ENCODE measurements around the gene CRLF1.

DNA sequence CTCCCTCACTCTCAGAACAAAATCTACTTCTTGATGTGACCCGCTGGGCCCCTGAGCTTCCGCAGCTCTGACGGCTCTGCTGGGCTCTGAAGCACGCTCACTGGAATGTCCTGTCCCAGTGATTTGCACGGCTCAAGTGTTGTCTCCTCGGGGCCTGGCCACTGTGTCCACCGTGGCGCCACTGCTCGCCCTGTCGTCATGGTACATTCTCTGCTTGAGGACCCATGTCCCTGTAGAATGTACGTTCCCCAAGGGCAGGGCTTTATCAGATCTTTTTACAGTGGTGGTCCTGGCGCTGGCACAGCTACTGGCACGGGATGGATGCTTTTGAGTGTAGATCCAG lies 42.3 kb upstream of the CRLF1 start:
- TF ChIP-seq, protein P1, sequence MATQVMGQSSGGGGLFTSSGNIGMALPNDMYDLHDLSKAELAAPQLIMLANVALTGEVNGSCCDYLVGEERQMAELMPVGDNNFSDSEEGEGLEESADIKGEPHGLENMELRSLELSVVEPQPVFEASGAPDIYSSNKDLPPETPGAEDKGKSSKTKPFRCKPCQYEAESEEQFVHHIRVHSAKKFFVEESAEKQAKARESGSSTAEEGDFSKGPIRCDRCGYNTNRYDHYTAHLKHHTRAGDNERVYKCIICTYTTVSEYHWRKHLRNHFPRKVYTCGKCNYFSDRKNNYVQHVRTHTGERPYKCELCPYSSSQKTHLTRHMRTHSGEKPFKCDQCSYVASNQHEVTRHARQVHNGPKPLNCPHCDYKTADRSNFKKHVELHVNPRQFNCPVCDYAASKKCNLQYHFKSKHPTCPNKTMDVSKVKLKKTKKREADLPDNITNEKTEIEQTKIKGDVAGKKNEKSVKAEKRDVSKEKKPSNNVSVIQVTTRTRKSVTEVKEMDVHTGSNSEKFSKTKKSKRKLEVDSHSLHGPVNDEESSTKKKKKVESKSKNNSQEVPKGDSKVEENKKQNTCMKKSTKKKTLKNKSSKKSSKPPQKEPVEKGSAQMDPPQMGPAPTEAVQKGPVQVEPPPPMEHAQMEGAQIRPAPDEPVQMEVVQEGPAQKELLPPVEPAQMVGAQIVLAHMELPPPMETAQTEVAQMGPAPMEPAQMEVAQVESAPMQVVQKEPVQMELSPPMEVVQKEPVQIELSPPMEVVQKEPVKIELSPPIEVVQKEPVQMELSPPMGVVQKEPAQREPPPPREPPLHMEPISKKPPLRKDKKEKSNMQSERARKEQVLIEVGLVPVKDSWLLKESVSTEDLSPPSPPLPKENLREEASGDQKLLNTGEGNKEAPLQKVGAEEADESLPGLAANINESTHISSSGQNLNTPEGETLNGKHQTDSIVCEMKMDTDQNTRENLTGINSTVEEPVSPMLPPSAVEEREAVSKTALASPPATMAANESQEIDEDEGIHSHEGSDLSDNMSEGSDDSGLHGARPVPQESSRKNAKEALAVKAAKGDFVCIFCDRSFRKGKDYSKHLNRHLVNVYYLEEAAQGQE (IDR thresholded peaks at IDR 0.05; ENCODE audit: unreplicated experiment) = no peak
- TF ChIP-seq ETS1 (IDR thresholded peaks at IDR 0.05) (no peak), CTCF (conservative IDR thresholded peaks at IDR 0.05; ENCODE audit: low read depth in 2 of 2) (no peak), EZH2 (IDR thresholded peaks at IDR 0.05; ENCODE audit: low read depth, unreplicated experiment) (no peak), POLR2AphosphoS5 (IDR thresholded peaks at IDR 0.05; ENCODE audit: low read depth) (no peak), EZH2phosphoT487 (IDR thresholded peaks at IDR 0.05; ENCODE audit: unreplicated experiment) (no peak)
